Esophagus muscularis mucosa (tissue), 4 donors: ENCODE data around the gene HOMER3. TPM values are rescaled to one million over a fixed set of nuclear protein-coding genes. Genes with fewer than 3 reads are reported as not detected.

Experiments
- DNase-seq: peaks from one replicate; pipeline ENCODE4 v3.0.0-alpha.2; 2017; ENCODE audit errors: extremely low spot score
- H3K27ac ChIP-seq, 4 donors: fragments of 200-600 bp; sonication (generic); replicated peaks in 1 of 4; 1 replicate in 3 of 4; 2 replicates in 1 of 4; pipeline ENCODE4 v1.5.1; 2016 to 2019; ENCODE audit warnings: mild to moderate bottlenecking in 1 of 4
- H3K27me3 ChIP-seq, 4 donors: fragments of 200-600 bp; sonication (generic); one replicate each; pipeline versions ENCODE4 v1.5.1 to v1.6.0; 2016 to 2019
- H3K36me3 ChIP-seq, 4 donors: fragments of 200-600 bp; sonication (generic); one replicate each; pipeline ENCODE4 v1.5.1; 2016 to 2019
- H3K4me1 ChIP-seq, 4 donors: fragments of 200-600 bp; sonication (generic); one replicate each; pipeline ENCODE4 v1.5.1; 2016 to 2019
- H3K4me3 ChIP-seq, 4 donors: fragments of 200-600 bp; sonication (generic); 1 replicate in 2 of 4; 2 replicates in 2 of 4; pipeline ENCODE4 v1.5.1; 2016 to 2019; ENCODE audit warnings: mild to moderate bottlenecking in 4 of 4, moderate library complexity in 1 of 4
- H3K9me3 ChIP-seq, 4 donors: fragments of 200-600 bp; sonication (generic); 1 replicate in 3 of 4; 2 replicates in 1 of 4; pipeline ENCODE4 v1.5.1; 2016 to 2019
- EP300 ChIP-seq: sonication (generic); formaldehyde crosslinking; IDR thresholded peaks from one replicate; pipeline ENCODE4 v1.6.1; 2017; ENCODE audit warnings: antibody characterized with exemption
- POLR2A ChIP-seq: fragments of 450-650 bp; IDR thresholded peaks from one replicate; pipeline ENCODE4 v1.6.1; 2017; ENCODE audit warnings: antibody characterized with exemption, moderate library complexity, mild to moderate bottlenecking, low read depth
- POLR2AphosphoS5 ChIP-seq, 2 donors: sonication (generic); formaldehyde crosslinking; IDR thresholded peaks; one replicate each; pipeline ENCODE4 v1.6.1; 2017; ENCODE audit warnings: antibody characterized with exemption in 2 of 2
- WGBS: methylation state at CpG from one replicate; pipeline ENCODE4 v1.1.5; 2018; 5-methylcytosine and 5-hydroxymethylcytosine counted together
- intact Hi-C: fragments of 100-400 bp; cut with DNase I; formaldehyde crosslinking; loops from one replicate; pipeline ENCODE4 v1.15.1; 2023
- total RNA-seq, 4 donors: library from RNA; depleted of rRNA; stranded (reverse); fragments of >200 nt; gene quantifications; one replicate each; pipeline versions ENCODE4 v1.1.0 to v1.2.1, GENCODE V29; 2016
- TF ChIP-seq, protein P1 (sequence below), 3 experiments: fragments of 200-600 bp in 2 of 3; fragments of 450-650 bp in 1 of 3; sonication (generic) in 2 of 3; IDR thresholded peaks; one replicate each; pipeline ENCODE4 v1.5.1; 2017 to 2019; ENCODE audit warnings: antibody characterized with exemption in 3 of 3, mild to moderate bottlenecking in 2 of 3, moderate library complexity in 1 of 3

Gene HOMER3
- total RNA-seq, 4 donors from 2014 or later, result 26.7 to 47.8 (median 39.1) TPM

DNA sequence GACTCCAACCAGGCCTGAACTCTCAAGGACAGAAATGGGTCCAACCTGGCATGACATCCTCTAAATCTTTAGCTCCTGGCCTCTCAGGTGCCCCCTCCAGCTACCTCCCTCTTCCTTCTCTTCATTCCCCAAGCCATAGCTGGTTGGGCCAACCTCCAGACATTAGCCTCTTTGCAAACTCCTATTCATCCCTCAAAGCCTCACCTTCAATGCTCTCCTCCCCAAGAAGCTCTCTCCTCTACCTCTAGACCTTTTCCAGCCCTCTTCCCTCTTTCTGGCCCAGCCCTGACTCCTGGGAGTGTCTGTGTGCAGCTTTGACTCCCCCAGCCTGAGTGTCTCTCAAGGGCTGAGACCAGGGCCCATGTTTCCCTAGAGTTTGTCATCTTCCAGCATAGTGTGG, 5.3 kb upstream of the HOMER3 start:
- peaks cover 3 to 6% (median 5%) of the 10 kb centered on the region in 4 donors for H3K4me1 ChIP-seq
- intact Hi-C loops, result no loop called here
- H3K36me3 ChIP-seq, result no peaks in the 10 kb centered on the region
- DNase-seq, result no peak
- no peak overlapping the region for H3K4me3 ChIP-seq
- no peaks in the 10 kb centered on the region for H3K9me3 ChIP-seq
- H3K27ac ChIP-seq, result no peak overlapping the region
- peaks cover 0 to 3% (median 0%) of the 10 kb centered on the region in 4 donors for H3K27me3 ChIP-seq
- TF ChIP-seq, protein P1, sequence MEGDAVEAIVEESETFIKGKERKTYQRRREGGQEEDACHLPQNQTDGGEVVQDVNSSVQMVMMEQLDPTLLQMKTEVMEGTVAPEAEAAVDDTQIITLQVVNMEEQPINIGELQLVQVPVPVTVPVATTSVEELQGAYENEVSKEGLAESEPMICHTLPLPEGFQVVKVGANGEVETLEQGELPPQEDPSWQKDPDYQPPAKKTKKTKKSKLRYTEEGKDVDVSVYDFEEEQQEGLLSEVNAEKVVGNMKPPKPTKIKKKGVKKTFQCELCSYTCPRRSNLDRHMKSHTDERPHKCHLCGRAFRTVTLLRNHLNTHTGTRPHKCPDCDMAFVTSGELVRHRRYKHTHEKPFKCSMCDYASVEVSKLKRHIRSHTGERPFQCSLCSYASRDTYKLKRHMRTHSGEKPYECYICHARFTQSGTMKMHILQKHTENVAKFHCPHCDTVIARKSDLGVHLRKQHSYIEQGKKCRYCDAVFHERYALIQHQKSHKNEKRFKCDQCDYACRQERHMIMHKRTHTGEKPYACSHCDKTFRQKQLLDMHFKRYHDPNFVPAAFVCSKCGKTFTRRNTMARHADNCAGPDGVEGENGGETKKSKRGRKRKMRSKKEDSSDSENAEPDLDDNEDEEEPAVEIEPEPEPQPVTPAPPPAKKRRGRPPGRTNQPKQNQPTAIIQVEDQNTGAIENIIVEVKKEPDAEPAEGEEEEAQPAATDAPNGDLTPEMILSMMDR (IDR thresholded peaks at IDR 0.05), result no peak
- no peak for TF ChIP-seq POLR2A
- TF ChIP-seq POLR2AphosphoS5 (IDR thresholded peaks at IDR 0.05), result no peak
- TF ChIP-seq EP300, result no peak

DNA sequence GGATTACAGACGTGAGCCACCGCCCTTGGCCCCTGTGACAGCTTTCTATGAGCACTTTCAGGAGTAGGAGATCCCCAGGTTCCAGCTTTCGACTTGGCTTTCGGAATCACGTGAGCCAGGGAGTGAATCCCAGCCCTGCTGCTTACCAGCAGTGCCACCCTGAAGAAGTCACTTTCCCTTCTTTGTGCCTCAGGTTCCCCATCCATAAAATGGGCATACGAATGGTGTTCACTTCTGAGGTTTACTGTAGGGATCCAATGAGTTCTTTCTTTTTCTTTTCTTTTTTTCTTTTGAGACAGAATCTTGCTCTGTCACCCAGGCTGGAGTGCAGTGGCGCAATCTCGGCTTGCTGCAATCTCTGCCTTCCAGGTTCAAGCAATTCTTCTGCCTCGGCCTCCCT, 4.3 kb upstream of the HOMER3 start:
- no peak for DNase-seq
- Histone ChIP-seq H3K9me3 (no peaks in the 10 kb centered on the region), H3K4me1 (peaks cover 4 to 12% (median 9%) of the 10 kb centered on the region in 4 donors), H3K36me3 (no peaks in the 10 kb centered on the region), H3K27me3 (peaks cover 0 to 3% (median 0%) of the 10 kb centered on the region in 4 donors), H3K27ac (no peak overlapping the region), H3K4me3 (no peak overlapping the region)
- WGBS, result 92% methylated on average over 9 of the region's 9 CpGs
- intact Hi-C loops, result no loop called here
- TF ChIP-seq, protein P1 (IDR thresholded peaks at IDR 0.05), result no peak
- no peak for TF ChIP-seq POLR2A
- TF ChIP-seq POLR2AphosphoS5 (IDR thresholded peaks at IDR 0.05), result no peak
- no peak for TF ChIP-seq EP300

DNA sequence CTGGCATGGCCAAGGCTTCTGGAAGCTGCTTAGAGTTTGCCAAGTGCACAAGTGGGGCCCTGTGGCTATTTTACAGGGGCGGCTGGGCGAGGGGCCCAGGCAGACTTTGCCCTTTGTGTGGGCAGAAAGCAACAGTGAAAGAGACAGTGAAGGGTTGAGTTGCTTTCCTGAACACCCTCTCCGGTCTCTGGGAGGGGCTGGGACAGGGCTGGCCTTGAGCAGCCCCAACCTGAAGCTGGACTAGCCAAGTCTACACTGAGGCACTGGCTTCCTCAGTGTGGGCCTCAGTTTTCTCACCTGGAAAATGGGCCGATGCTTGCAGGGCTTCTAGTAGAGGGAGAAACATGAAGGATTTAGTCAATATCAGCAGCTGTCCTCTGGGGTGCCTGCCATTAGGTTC, 2.4 kb upstream of the HOMER3 start:
- H3K9me3 ChIP-seq, result no peaks in the 10 kb centered on the region
- H3K36me3 ChIP-seq, result peaks cover 0 to 5% (median 0%) of the 10 kb centered on the region in 4 donors
- H3K4me1 ChIP-seq, result peaks cover 11 to 23% (median 20%) of the 10 kb centered on the region in 4 donors
- intact Hi-C loops, result no loop called here
- WGBS, result 82% methylated on average over 4 of the region's 4 CpGs
- no peak overlapping the region for H3K4me3 ChIP-seq
- H3K27me3 ChIP-seq, result peaks cover 0 to under 1% (median 0%) of the 10 kb centered on the region in 4 donors
- DNase-seq, result no peak
- no peak overlapping the region for H3K27ac ChIP-seq
- TF ChIP-seq POLR2AphosphoS5 (IDR thresholded peaks at IDR 0.05), result no peak

DNA sequence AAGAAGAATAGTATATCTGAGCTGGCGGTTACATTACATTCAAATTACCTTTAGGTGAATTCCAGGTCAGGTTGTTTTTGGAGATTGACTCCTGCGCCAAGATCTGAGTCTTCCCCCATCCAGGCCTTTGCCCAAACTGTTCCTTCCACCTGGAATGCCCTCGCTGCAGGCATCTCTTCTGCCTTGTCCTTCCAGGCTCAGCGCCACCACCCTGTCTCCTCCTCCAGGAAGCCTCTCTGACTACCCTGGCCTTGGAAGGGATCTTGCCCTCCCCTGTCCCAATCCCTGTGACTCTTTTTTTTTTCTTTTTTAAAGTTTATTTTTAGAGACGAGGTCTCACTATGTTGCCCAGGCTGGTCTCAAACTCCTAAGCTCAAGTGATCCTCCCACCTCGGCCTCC, 1.7 kb upstream of the HOMER3 start:
- no peak overlapping the region for H3K4me3 ChIP-seq
- H3K36me3 ChIP-seq, result peaks cover 0 to 12% (median 4%) of the 10 kb centered on the region in 4 donors
- H3K9me3 ChIP-seq, result no peaks in the 10 kb centered on the region
- intact Hi-C loops, result no loop called here
- 91% methylated on average over 6 of the region's 6 CpGs for WGBS
- H3K27ac ChIP-seq, result no peak overlapping the region
- DNase-seq, result no peak
- no peak for TF ChIP-seq EP300
- TF ChIP-seq POLR2A, result no peak
- TF ChIP-seq, protein P1 (IDR thresholded peaks at IDR 0.05), result no peak
- peaks cover 11 to 23% (median 20%) of the 10 kb centered on the region in 4 donors for H3K4me1 ChIP-seq
- H3K27me3 ChIP-seq, result no peaks in the 10 kb centered on the region

DNA sequence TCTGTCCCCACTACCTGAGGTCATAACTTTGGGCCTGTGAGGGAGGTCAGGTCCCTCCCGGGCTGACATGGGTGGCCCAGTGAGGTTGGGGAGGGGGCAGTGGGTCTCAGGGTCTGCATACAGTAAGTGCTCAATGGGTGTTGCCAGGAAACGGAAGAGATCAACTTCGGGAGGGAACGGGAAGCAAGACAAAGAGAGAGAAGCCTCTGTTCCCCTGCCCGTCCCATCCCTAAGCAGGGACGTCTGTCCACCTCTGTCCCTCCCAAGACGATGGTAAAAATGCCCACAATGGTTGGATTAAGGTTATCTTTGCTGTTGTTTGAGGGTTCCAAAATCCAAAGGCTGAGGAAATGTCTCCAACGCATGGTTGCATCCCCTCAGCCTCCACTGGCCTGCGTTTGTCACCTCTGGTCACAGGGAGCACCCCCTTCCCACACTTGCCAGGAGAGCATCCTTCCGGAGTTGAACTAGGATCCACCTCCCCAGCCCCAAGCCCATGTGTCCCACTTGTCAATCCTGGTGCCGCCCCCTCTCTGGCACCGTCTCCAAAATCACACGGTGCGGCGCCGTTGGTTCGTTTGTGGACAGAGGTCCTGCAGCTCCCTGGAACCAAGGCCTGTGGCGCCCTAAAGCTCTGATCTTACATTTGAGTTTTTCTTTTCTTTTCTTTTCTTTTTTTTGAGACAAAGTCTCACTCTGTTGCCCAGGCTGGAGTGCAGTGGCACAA, 774 bp upstream of the HOMER3 start:
- TF ChIP-seq, protein P1 (IDR thresholded peaks at IDR 0.05), result no peak
- TF ChIP-seq EP300 (no peak), POLR2AphosphoS5 (IDR thresholded peaks at IDR 0.05) (no peak), POLR2A (no peak)
- intact Hi-C loops, result no loop called here
- no peaks in the 10 kb centered on the region for H3K27me3 ChIP-seq
- H3K36me3 ChIP-seq, result peaks cover 0 to 22% (median 8%) of the 10 kb centered on the region in 4 donors
- WGBS, result 67% methylated on average over 18 of the region's 18 CpGs
- peaks cover 11 to 23% (median 20%) of the 10 kb centered on the region in 4 donors for H3K4me1 ChIP-seq
- H3K27ac ChIP-seq, result peak overlapping the region in 2 of 4 donors; percentile 33 to 43
- H3K4me3 ChIP-seq, result peak overlapping the region; percentile 73 to 83 (median 79)
- no peak for DNase-seq
- H3K9me3 ChIP-seq, result no peaks in the 10 kb centered on the region
